Head of caudate nucleus (tissue), 42 donors: Measurements from ENCODE around the gene INTS2.
"Not testable (repeated sequence)": the region's sequence is repeated elsewhere in the genome, so short reads cannot be mapped to it uniquely, and the experiment has no call there.

Source experiments
- DNase-seq, 42 donors: peaks; one replicate each; pipeline versions ENCODE4 v3.0.0 to v3.0.0-alpha.2; 2020 to 2021; ENCODE audit warnings: mixed read lengths in 7 of 42
- intact Hi-C: fragments of 100-400 bp; cut with DNase I; formaldehyde crosslinking; loops from one replicate; pipeline ENCODE4 v1.15.0; 2022

Gene INTS2, protein sequence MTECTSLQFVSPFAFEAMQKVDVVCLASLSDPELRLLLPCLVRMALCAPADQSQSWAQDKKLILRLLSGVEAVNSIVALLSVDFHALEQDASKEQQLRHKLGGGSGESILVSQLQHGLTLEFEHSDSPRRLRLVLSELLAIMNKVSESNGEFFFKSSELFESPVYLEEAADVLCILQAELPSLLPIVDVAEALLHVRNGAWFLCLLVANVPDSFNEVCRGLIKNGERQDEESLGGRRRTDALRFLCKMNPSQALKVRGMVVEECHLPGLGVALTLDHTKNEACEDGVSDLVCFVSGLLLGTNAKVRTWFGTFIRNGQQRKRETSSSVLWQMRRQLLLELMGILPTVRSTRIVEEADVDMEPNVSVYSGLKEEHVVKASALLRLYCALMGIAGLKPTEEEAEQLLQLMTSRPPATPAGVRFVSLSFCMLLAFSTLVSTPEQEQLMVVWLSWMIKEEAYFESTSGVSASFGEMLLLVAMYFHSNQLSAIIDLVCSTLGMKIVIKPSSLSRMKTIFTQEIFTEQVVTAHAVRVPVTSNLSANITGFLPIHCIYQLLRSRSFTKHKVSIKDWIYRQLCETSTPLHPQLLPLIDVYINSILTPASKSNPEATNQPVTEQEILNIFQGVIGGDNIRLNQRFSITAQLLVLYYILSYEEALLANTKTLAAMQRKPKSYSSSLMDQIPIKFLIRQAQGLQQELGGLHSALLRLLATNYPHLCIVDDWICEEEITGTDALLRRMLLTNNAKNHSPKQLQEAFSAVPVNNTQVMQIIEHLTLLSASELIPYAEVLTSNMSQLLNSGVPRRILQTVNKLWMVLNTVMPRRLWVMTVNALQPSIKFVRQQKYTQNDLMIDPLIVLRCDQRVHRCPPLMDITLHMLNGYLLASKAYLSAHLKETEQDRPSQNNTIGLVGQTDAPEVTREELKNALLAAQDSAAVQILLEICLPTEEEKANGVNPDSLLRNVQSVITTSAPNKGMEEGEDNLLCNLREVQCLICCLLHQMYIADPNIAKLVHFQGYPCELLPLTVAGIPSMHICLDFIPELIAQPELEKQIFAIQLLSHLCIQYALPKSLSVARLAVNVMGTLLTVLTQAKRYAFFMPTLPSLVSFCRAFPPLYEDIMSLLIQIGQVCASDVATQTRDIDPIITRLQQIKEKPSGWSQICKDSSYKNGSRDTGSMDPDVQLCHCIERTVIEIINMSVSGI

DNA sequence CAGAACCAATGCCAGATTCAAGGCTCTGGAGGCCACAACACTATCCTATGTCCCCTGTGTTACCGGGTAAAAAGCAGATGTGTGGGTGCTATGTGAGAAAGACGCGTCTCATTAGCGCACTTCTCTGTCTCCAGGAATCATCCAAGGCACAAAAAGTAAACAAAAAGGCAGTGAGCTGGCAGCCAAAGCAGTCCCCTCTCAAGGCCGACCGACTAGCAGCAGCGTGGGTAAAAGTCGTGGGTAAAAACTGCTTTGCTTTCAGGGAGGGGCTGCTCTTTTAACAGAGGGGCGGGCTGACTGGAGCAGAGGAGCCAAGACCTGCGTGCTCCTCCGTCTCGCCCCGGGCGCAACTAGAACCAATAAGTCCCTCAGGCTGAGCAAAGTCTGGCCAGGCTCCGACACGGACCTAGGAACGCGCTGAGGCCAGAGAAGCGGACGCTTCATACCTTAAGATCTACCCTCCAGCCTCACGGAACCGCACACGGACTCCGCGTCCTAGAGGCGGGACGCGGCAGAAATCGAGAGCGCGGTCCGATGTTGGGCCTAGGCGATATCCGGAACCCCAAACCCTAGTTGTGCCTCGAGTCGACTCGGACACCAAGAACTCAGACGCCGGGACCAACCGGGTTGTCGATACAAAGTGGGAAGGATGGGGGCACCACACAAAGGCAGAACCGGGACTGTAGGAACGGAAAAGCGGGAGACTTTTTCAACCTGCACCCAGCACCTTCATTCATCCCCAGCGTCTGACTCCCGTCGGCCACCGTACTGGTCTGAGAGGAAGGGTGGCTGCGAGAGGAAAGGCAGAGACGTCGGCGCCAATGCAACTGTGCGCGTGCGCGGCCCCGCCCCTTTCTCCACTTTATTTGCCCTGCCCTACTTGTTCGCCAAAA is at the start of gene INTS2:
TSS of gene INTS2 (minus strand) at position 775 of the 893 bp plus-strand sequence. CDS start 1,338 bp downstream, outside the sequence.
- intact Hi-C loops: loop anchor here (5.0 kb wide), 1 partner anchor 140 kb away; the partner anchor contains the start of gene MED13
- peak; percentile 90 to 99 (median 97) for DNase-seq

DNA sequence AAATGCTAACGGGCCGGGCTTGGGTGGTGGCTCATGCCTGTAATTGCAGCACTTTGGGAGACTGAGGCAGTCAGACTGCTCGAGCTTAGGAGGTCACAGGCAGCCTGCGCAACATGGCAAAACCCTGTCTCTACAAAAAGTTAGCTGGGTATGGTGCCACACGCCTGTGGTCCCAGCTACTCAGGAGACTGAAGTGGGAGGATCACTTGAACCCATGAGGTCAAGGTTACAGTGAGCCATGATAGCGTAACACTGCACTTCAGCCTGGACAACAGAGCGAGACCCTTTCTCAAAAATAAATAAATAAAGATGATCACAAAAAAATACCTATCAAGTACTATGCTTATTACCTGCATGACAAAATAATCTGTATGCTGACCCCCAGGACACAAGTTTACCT is 46.3 kb upstream of the INTS2 start:
- no peak for DNase-seq
- intact Hi-C loops: no loop called here

DNA sequence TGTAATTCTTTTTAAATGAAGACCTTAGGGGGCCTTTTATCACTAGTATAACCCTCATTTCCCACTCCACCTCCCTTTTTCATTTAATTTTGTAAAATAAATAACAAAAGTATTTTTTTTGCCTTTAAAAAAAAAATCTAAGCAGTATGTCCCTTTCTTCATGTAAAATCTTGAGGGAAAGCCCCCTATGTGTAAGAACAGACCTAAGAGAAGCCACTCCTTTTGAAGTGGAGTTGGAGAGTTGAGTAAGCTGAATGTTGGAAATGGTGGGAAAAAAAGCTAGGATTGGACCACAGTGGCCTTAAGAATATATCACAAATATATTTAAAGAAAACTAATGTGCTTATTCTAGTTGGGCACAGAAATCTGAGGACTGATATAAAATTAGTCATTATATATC is 44.5 kb upstream of the INTS2 start:
- intact Hi-C loops: no loop called here
- DNase-seq: no peak

DNA sequence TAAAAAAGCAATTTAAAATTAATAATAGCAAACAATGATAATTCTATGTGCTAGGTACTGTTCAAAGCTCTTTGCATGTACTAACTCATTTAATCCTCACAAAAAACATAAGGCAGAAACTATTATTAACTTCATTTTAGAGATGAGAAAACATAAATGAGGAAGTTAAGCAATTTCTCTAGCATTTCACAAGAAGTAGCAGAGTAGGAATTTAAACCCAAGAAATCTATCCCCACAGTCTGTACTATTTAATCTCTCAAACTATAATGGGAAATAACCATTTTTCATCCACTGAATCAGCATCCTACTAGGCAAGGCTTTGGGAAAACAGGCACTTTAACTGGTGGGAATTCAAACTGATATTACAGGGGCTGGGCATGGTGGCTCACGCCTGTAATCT is 42.2 kb upstream of the INTS2 start:
- no peak for DNase-seq
- intact Hi-C loops: no loop called here

DNA sequence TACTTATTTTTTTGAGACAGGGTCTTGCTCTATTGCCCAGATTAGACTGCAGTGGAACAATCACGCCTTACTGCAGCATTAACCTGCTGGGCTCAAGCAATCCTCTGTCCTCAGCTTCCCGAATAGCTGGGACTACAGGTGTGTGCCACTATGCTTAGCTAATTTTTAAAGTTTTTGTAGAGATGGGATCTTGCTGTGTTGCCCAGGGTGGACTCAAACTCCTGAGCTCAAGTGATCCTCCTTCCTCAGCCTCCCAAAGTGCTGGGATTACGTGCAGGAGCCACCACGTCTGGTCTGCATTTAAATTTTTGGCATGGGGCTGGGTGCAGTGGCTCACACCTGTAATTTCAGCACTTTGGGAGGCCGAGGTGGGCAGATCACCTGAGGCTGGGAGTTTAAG is 41.0 kb upstream of the INTS2 start:
- intact Hi-C loops: no loop called here
- DNase-seq: no peak

DNA sequence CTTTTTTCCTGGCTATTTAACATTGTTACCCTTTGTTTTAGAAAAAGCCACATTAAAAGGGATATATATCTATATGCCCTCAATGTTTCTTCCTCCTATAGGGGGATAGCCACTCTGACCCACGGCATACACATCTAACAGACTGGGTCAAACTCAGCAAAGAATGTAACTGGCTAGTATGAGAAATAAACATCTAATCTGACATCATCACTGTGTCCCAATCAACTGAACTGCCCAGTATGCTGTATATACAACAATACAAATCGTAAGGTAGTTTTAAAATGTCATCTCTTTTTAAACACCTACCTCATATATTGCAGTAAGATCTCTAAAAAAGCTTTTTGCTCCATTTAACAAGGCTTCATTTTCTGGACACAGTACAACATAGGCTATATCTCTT is 39.9 kb upstream of the INTS2 start:
- DNase-seq: no peak
- intact Hi-C loops: no loop called here

DNA sequence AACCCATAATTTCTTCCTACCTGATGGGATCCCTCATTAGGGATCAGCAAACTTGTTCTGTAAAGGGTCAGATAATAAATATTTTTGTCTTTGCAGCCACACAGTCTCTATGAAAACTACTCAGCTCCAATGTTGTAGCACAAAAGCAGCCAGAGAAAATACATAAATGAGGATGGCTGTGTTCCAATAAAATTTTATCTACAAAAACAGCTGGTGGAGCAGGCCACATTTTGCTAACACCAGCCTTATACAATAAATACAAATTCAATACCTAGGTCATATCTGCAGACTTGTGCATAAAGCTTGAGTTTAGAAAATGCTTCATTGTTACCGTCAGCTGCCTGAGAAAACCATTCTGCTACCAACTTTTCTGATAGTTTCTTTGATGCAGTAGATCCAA is 38.4 kb upstream of the INTS2 start:
- intact Hi-C loops: no loop called here

DNA sequence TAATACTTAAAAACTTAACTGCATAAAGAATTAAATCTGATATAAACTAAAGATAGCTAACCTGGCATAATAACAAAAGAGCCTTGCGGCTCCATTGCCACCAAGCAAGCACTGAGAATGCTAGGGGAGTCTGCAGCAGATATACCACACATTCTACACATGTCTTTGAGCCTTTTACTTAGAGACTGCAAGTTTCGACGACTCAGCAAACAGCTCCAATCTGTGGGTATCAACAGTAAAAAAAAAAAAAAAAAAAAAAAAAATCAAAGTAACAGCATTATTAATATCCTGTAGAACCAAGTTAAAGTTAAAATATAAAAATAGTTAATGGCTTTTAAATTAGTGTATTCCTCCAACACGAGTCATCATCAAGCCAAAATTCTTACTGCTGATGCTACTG is 27.8 kb upstream of the INTS2 start:
- intact Hi-C loops: no loop called here

More for the DNA sequence above, 38.4 kb upstream of the INTS2 start:
- DNase-seq: no peak

DNA sequence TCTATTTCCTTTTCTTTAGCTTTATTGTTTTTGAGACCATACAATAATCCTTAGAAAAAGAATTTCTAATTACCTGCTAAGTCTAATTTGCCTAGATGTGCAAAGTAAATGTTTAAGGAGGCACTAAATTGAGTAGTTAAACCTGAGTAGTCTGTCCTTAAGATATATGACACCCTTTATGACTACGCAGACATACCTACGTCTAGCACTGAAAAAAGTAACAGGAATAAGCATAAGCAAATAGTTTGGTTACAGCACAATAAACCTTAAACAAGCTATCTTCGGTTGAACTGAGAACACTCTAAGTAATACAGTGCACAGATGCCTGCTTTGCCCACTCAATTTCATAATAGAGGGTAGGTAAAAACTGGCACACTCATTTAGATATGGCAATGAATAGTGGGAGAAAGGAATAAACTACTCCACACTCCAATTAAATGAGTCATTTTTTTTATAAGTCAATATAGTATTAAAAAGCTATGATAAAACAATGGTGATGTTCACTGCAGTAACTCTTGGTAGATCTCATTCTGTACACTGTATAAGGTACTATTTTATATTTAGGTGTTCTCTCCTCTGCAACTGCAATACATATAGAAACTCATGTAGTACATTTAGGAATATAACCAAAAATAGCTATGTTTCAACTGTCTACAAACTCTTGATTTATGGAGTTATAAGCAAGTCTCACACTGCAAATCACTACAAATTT is 19.7 kb upstream of the INTS2 start:
- intact Hi-C loops: no loop called here
- DNase-seq: peak in 1 of 42 donors; percentile 15

More for the DNA sequence above, 27.8 kb upstream of the INTS2 start:
- DNase-seq: no peak

DNA sequence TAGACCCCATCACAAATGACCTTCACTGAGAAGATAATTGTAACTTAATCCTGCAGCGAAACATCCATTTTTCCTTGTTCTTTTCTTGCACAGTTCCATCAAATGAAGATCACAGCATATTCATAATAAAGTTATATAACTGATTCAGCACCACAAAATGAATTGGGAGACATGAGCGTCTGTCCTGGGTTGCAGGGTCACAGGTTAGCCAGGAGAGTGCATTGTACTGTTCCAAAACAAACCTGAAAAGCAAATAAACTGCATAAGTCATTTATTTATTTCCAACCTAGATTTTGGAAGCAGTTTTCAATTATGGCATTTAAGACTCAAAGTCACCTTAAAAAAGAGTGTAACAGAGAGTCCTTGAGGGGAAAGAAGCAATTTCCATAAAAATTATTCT is 18.6 kb upstream of the INTS2 start:
- DNase-seq: no peak

DNA sequence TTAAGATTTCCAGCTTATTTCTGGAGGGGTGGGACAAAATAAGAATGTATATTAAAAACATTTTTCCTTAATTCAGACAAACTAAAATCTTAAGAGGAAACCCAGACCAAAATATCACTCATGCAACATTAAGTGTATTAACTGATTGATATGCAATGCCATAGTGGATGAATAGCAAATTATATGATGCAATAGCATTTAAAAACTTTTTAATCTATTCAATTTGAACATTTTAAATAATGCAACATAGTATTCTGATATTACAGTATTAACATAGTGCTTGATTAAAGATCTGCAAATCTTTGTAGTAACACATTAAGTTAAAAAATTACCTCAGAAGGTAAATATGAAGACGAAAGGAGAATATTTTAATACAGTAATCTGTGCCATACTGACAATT is 15.3 kb upstream of the INTS2 start:
- no peak for DNase-seq
- intact Hi-C loops: no loop called here

More for the DNA sequence above, 18.6 kb upstream of the INTS2 start:
- intact Hi-C loops: no loop called here

DNA sequence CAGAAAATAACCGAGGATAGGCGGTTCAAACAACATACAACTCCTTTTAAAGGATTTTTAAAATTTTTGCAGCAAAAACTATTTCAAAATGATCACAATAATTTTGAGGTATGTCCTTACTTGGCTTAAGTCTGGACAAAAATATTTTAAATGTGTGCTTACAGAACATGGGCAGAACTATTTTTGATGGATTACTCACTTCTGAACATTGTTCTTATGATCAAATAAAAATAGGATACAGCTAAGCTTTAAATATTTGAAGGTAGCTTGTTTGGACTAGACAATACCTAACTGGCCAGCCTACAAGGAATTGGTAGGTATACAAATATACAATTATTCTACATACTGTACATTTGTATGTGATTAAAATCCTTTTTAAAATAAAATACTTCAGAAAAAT is 14.3 kb upstream of the INTS2 start:
- intact Hi-C loops: no loop called here
- DNase-seq: no peak

DNA sequence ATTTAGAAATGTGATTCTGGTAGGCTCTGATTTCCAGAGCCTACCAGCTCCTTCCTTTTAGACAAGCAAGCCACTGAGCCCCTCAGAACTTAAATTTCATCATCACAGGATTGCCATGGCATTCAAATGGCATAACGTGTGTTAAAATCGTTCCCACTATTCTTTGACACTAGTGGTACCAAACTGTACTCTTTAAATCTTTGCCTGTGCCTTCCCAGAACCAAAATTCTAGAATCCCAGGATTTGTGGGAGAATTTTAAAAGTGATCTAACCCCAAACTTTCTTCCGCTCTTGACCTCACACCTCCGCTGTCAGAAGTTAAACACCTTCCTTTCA is 287 bp upstream of the INTS2 start:
- intact Hi-C loops: loop anchor here (5.0 kb wide), 1 partner anchor 139 kb away; the partner anchor contains the start of gene MED13
- no peak for DNase-seq

DNA sequence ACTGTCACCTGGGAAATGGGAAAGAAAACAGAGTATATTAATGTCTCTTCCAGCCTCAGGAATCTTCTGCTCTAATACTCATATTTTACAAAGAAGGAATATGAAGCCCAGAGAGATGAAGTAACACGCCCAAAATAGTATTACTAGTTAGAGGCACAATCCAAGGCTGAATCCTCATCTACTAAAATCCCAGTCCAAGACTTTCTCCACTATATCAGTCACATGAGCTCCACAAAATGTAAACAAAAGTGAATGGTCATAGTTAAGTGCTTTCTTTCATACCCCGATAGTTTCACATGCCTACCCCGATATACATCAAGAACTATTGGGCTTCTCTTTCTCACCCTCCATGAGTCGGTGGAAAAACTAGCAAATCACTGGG is 965 bp downstream of the INTS2 start:
- DNase-seq: no peak
- intact Hi-C loops: loop anchor here (5.0 kb wide), 1 partner anchor 140 kb away; the partner anchor contains the start of gene MED13

DNA sequence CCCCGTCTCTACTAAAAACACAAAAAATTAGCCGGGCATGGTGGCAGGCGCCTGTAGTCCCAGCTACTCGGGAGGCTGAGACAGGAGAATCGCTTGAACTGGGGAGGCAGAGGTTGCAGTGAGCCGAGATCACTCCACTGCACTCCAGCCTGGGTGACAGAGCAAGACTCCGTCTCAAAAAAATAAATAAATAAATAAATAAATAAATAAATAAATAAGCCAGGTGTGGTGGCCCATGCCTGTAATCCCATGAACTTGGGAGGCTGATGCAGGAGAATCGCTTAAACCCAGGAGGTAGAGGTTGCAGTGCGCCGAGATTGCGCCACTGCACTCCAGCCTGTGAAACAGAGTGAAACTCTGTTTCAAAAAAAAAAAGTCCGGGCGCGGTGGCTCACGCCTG is 12.6 kb downstream of the INTS2 start:
- DNase-seq, intact Hi-C loops: not testable (repeated sequence)

DNA sequence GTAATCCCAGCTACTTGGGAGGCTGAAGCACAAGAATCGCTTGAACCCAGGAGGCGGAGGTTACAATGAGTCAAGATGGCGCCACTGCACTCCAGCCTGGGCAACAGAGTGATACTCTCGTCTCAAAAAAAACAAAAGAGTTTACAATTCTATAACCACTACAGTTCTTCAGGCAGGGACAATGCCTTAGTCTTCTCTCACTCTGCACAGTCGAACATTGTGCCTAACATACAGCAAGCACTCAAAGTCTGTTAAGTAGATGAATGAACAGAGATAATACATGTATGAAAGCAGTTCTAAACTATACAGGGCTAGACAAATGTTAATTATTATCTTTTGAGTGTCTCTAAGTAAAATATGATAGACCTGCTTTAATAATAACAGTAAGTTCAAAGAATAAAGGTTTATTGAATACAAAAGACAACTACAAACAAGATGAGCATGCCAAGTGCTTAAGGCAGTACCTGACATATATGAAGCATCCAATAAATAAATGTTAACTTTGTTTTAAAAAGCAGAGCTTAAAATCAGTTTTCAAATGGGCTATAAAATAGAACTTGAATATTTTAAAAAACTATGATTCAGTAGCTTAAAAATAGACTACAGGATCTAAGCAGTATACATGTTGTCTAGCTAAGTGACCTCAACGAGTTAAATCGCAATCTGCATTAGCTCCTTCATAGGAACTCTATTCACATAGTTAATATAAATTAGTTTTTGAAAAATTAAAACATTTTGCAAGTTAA is 19.3 kb downstream of the INTS2 start:
- no peak for DNase-seq
- intact Hi-C loops: no loop called here

DNA sequence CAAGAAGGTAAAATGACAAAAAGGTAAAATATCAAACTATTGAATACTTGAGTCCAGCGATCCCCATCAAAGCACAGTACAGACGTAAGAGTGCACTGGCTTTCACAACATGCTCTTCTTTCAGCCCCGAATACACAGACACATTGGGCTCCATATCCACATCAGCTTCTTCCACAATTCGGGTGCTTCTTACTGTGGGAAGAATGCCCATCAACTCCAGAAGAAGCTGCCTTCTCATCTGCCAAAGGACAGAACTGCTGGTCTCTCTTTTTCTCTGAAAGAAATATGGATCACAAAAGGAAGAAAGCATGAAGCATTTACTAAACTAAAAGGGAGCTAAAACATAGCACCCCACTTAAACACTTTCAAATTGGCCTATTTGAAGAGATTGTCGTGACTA is 20.4 kb downstream of the INTS2 start:
- intact Hi-C loops: no loop called here
- DNase-seq: no peak
